Lung (tissue), 12 donors: ENCODE measurements around the gene CDH13. TPM values are rescaled to one million over a fixed set of nuclear protein-coding genes. Genes with fewer than 3 reads are reported as not detected.

Source experiments
- ATAC-seq: fragments of 200-7000 bp; cut with Tn5 transposase; one replicate; pipeline ENCODE4 v1.9.1; 2020; ENCODE audit warnings: moderate number of reproducible peaks; ENCODE audit not compliant: insufficient read depth, low FRiP score
- DNase-seq, 3 donors: peaks; one replicate each; pipeline ENCODE4 v3.0.0-alpha.2; 2013 to 2017
- H3K27ac ChIP-seq, 2 donors: one replicate each; pipeline ENCODE4 v1.5.1; 2013; ENCODE audit warnings: mild to moderate bottlenecking in 2 of 2, moderate library complexity in 2 of 2, control low read depth in 1 of 2, inconsistent platforms in 1 of 2, low read depth in 1 of 2, low read length in 1 of 2
- H3K27me3 ChIP-seq, 3 donors: one replicate each; pipeline ENCODE4 v1.5.1; 2013; ENCODE audit warnings: low read length in 2 of 3; ENCODE audit not compliant: control insufficient read depth in 3 of 3, insufficient read depth in 3 of 3
- H3K36me3 ChIP-seq, 4 donors: one replicate each; pipeline ENCODE4 v1.5.1; 2013; ENCODE audit warnings: low read length in 4 of 4, mild to moderate bottlenecking in 1 of 4, moderate library complexity in 1 of 4; ENCODE audit not compliant: control insufficient read depth in 4 of 4, insufficient read depth in 4 of 4
- H3K4me1 ChIP-seq, 5 donors: one replicate each; pipeline ENCODE4 v1.5.1; 2013; ENCODE audit warnings: low read length in 5 of 5, mild to moderate bottlenecking in 2 of 5, moderate library complexity in 1 of 5; ENCODE audit not compliant: control insufficient read depth in 5 of 5, insufficient read depth in 5 of 5
- H3K4me3 ChIP-seq: one replicate; pipeline ENCODE4 v1.5.1; 2013; ENCODE audit warnings: mild to moderate bottlenecking, control low read depth, moderate library complexity
- H3K9ac ChIP-seq, 2 donors: one replicate each; pipeline ENCODE4 v1.5.1; 2013; ENCODE audit warnings: low read length in 2 of 2, control low read depth in 1 of 2; ENCODE audit not compliant: insufficient read depth in 1 of 2
- H3K9me3 ChIP-seq, 4 donors: one replicate each; pipeline ENCODE4 v1.5.1; 2013; ENCODE audit warnings: low read length in 3 of 4, mild to moderate bottlenecking in 1 of 4, moderate library complexity in 1 of 4; ENCODE audit not compliant: control insufficient read depth in 4 of 4, insufficient read depth in 3 of 4
- CTCF ChIP-seq: IDR thresholded peaks from 2 replicates; pipeline ENCODE4 v1.5.1; 2012; ENCODE audit warnings: mild to moderate bottlenecking; ENCODE audit errors: control extremely low read depth, extremely low read depth
- WGBS, 2 donors: extraction: QIAGEN DNeasy Blood & Tissue Kit; methylation state at CpG; one replicate each; pipeline ENCODE4 v1.1.7; 2013; 5-methylcytosine and 5-hydroxymethylcytosine counted together
- polyA plus RNA-seq, 2 donors: library from polyadenylated mRNA; stranded (reverse); fragments of 200-250 nt; gene quantifications; one replicate each; pipeline ENCODE4 v1.2.1, GENCODE V29; 2013
- total RNA-seq, 2 donors: library from RNA; depleted of rRNA in 1 of 2; stranded (reverse); fragments of >200 nt in 1 of 2; gene quantifications; one replicate each; pipeline ENCODE4 v1.2.1, GENCODE V29; 2014 to 2021
- donor health status: control.
- donor health status: control.
- donor health status: Bipolar disorder and iron deficiency.
- donor health status: healthy.
- donor health status: DM: yes; HTN: yes; CAD: no.

Gene CDH13
- total and polyA plus RNA-seq, 4 donors, result 2.1 to 12.3 (median 7.3) TPM

- ATAC-seq, result no peak
- Histone ChIP-seq H3K9me3 (no peaks in the 10 kb centered on the region), H3K27ac (no peak overlapping the region), H3K4me3 (no peak overlapping the region), H3K4me1 (peaks cover 0 to 2% (median 0%) of the 10 kb centered on the region in 5 donors), H3K36me3 (no peaks in the 10 kb centered on the region), H3K9ac (no peak overlapping the region), H3K27me3 (no peaks in the 10 kb centered on the region)
- no peak for DNase-seq
- WGBS, 2 donors, result 88% methylated on average over 15 of the region's 15 CpGs
- no peak for TF ChIP-seq CTCF
Measured at GRCh38 chr16:83010776-83011720, 384.3 kb downstream of the CDH13 start.

DNA sequence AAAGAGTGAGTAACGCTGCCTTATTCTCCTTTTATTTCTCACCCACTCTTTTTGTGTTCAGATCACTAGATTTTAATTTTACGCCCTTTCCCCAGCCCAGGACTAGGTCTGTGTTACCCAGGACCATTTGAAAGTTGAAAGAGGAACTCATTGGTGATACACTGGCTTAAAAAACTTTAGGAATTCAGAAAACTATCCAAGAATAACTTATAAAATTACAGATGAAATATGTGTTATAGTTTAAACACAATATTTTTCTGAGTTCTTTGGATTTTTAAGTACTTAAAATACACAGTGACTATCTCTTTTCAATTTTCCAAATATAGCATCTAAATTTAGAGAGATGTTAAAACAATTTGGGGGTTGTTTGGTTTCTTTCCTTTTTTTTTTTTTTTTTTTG lies 385.2 kb downstream of the CDH13 start:
- H3K9ac ChIP-seq, result no peak overlapping the region
- H3K9me3 ChIP-seq, result no peaks in the 10 kb centered on the region
- H3K4me1 ChIP-seq, result peaks cover 0 to 2% (median 0%) of the 10 kb centered on the region in 5 donors
- no peak overlapping the region for H3K27ac ChIP-seq
- WGBS, 2 donors, result 91 to 95% methylated on average over 2 of the region's 2 CpGs
- H3K36me3 ChIP-seq, result no peaks in the 10 kb centered on the region
- ATAC-seq (no peak), DNase-seq (no peak)
- TF ChIP-seq CTCF, result no peak
- H3K27me3 ChIP-seq, result no peaks in the 10 kb centered on the region
- H3K4me3 ChIP-seq, result no peak overlapping the region

GRCh38 chr16:83013071-83013470 lies 386.3 kb downstream of the CDH13 start:
- Histone ChIP-seq H3K27ac (no peak overlapping the region), H3K9me3 (no peaks in the 10 kb centered on the region), H3K4me3 (no peak overlapping the region), H3K9ac (no peak overlapping the region), H3K4me1 (peaks cover 0 to 2% (median 0%) of the 10 kb centered on the region in 5 donors), H3K36me3 (no peaks in the 10 kb centered on the region), H3K27me3 (no peaks in the 10 kb centered on the region)
- ATAC-seq, result no peak
- TF ChIP-seq CTCF, result no peak
- no peak for DNase-seq
- 87 to 91% methylated on average over 4 of the region's 4 CpGs for WGBS, 2 donors
